HL-60 (cell line): Measurements from ENCODE around the gene ART1.

Source experiments
- DNase-seq, 2 experiments: peaks; one replicate each; pipeline ENCODE4 v3.0.0-alpha.2; 2010 to 2020; ENCODE audit warnings: low read depth in 1 of 2, low spot score in 1 of 2
- H3K27ac ChIP-seq: fragments of 250-450 bp; sonication (Bioruptor Pico); replicated peaks from 2 replicates; pipeline ENCODE4 v1.5.1; 2020; ENCODE audit warnings: mild to moderate bottlenecking, moderate library complexity
- H3K27me3 ChIP-seq: fragments of 250-450 bp; sonication (Bioruptor Pico); 2 replicates; pipeline ENCODE4 v1.5.1; 2021; ENCODE audit warnings: mild to moderate bottlenecking, moderate library complexity; ENCODE audit not compliant: insufficient read depth, poor library complexity, severe bottlenecking
- H3K4me3 ChIP-seq: replicated peaks from 2 replicates; pipeline ENCODE4 v1.5.1; 2011; ENCODE audit warnings: mild to moderate bottlenecking, control low read depth, low read length; ENCODE audit not compliant: insufficient read depth
- GABPA ChIP-seq: IDR thresholded peaks from 2 replicates; pipeline ENCODE4 v1.6.1; 2012; ENCODE audit warnings: low read depth
- POLR2AphosphoS5 ChIP-seq: IDR thresholded peaks from 2 replicates; pipeline ENCODE4 v1.6.1; 2012; ENCODE audit warnings: low read depth
- REST ChIP-seq: IDR thresholded peaks from 2 replicates; pipeline ENCODE4 v1.6.1; 2012; ENCODE audit warnings: low read depth; ENCODE audit not compliant: insufficient replicate concordance
- SPI1 ChIP-seq: IDR thresholded peaks from 2 replicates; pipeline ENCODE4 v1.6.1; 2012; ENCODE audit warnings: low read depth, mild to moderate bottlenecking, borderline replicate concordance
- TF ChIP-seq, protein P1 (sequence below): IDR thresholded peaks from one replicate; pipeline ENCODE4 v1.5.1; 2011; ENCODE audit warnings: low read length, control low read depth, inconsistent platforms; ENCODE audit not compliant: insufficient read depth

ART1 gene

DNA sequence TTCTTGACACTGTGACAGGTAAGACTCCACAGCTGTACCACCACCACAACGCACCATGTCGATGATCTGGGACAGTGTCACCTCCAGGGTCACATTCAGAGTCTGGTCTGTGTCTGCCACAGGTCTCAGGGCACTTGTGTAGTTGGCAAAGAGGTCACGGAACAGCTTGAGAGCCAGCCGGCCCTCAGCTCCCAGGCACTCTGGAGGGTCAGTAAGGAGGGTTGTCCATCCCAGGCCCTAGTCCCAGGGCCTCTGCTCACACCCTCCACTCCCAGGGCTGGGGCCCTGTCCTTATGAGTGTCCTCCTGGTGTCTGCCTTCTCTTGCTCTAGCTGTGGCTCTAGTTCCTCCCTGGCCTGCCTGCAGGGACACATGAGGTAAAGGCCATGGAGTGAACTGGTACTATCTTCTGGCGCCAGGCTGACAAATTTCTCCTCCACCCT, 24.8 kb downstream of the ART1 start:
- TF ChIP-seq POLR2AphosphoS5 (no peak), GABPA (no peak), REST (no peak), SPI1 (no peak)
- TF ChIP-seq, protein P1, sequence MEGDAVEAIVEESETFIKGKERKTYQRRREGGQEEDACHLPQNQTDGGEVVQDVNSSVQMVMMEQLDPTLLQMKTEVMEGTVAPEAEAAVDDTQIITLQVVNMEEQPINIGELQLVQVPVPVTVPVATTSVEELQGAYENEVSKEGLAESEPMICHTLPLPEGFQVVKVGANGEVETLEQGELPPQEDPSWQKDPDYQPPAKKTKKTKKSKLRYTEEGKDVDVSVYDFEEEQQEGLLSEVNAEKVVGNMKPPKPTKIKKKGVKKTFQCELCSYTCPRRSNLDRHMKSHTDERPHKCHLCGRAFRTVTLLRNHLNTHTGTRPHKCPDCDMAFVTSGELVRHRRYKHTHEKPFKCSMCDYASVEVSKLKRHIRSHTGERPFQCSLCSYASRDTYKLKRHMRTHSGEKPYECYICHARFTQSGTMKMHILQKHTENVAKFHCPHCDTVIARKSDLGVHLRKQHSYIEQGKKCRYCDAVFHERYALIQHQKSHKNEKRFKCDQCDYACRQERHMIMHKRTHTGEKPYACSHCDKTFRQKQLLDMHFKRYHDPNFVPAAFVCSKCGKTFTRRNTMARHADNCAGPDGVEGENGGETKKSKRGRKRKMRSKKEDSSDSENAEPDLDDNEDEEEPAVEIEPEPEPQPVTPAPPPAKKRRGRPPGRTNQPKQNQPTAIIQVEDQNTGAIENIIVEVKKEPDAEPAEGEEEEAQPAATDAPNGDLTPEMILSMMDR, result no peak
- Histone ChIP-seq H3K27ac (no peak overlapping the region), H3K27me3 (no peaks in the 10 kb centered on the region), H3K4me3 (no peak overlapping the region)
- no peak for DNase-seq

- no peak within 1 kb of the TSS for H3K4me3 ChIP-seq
- no peak within 1 kb of the TSS for H3K27ac ChIP-seq
- TF ChIP-seq GABPA (no peak), REST (no peak), POLR2AphosphoS5 (no peak)
- TF ChIP-seq, protein P1, result no peak
- H3K27me3 ChIP-seq, result no peaks in the 10 kb centered on the region
- no peak for DNase-seq
These were observed 26.7 kb downstream of the ART1 start, which contains the start of gene CHRNA10 for GRCh38 chr11:3671334-3672254. CHRNA10 (minus strand) TSS chr11:3671384; CDS start chr11:3671312, 72 bp downstream.

DNA sequence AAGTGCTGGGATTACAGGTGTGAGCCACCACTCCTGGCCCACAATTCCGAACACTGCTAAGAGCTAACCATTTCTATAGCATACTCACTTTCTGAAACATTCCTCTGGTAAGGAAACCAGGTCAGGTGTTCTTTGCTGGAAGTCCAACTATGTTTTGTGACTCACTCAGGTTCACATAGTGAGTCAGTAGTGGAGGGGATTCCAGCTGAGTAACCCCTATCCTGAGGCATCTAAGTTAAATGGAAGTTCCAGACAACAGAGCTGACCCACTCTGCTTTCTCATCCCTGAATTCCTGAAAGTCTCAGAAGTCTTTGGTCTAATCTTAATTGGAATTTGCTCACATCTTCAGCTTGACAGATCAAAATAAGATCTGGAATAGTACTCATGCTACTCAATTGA, 29.3 kb downstream of the ART1 start:
- no peaks in the 10 kb centered on the region for H3K27me3 ChIP-seq
- H3K4me3 ChIP-seq, result no peak overlapping the region
- H3K27ac ChIP-seq, result no peak overlapping the region
- no peak for TF ChIP-seq REST
- no peak for TF ChIP-seq GABPA
- TF ChIP-seq POLR2AphosphoS5, result no peak
- DNase-seq, result no peak
